GM23248 (cell line): Measurements from ENCODE around the gene UNC119B.

Experiments used
- EZH2 ChIP-seq: fragments of 200-600 bp; sonication (generic); IDR thresholded peaks from 2 replicates; pipeline ENCODE4 v1.6.1; 2018; ENCODE audit warnings: antibody characterized with exemption, mild to moderate bottlenecking; ENCODE audit not compliant: insufficient read depth, poor library complexity, severe bottlenecking
- EZH2phosphoT487 ChIP-seq: fragments of 200-600 bp; sonication (generic); IDR thresholded peaks from 2 replicates; pipeline ENCODE4 v1.6.1; 2018; ENCODE audit warnings: antibody characterized with exemption, moderate library complexity, mild to moderate bottlenecking, low read depth; ENCODE audit not compliant: insufficient read depth

DNA sequence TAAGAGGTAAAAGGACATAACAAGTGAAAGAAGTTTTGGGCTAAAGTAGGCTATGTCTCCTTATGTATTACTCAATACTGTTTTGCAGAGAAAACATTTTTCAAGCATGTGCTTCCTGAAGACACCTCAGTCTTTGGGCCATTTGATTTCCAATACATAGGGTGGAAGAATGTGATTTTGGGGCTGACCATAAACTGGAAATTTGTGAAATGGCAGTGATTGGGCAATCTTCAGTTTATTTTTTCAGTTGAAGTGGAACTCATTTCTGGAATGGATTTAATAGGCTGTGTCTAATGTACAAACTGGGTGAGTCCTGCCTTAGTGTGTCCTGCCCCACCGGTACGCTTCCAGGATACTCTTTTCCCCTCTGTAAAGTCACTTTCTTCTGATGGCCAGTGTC is 12.5 kb downstream of the UNC119B start:
- no peak for TF ChIP-seq EZH2
- TF ChIP-seq EZH2phosphoT487, result no peak
